ENCODE measurements around the gene ID1.

ID1 gene

DNA sequence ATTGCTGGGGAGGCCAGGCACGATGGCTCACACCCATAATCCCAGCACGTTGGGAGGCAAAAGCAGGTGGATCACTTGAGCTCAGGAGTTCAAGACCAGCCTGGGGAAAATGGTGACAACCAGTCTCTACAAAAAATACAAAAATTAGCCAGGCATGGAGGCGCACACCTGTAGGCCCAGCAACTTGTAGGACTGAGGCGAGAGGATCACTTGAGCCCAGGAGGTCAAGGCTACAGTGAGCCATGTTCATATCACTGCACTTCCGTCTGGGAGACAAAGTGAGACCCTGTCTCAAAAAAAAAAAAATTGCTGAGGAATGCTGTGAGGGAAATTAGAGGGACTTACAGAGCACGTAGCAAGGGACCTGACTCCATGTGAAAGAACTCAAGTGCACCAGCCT lies 40.8 kb upstream of the ID1 start:
- peaks cover 2% of the 10 kb centered on the region for H3K27me3 Mint-ChIP-seq (ENCODE audit: low read depth, poor library complexity)
- no peak for DNase-seq
- no peaks in the 10 kb centered on the region for H3K9me3 Mint-ChIP-seq
- H3K4me1 Mint-ChIP-seq, result peaks cover 19% of the 10 kb centered on the region
- H3K36me3 Mint-ChIP-seq (ENCODE audit: low read depth), result peaks cover 41% of the 10 kb centered on the region
- TF ChIP-seq, protein P1, sequence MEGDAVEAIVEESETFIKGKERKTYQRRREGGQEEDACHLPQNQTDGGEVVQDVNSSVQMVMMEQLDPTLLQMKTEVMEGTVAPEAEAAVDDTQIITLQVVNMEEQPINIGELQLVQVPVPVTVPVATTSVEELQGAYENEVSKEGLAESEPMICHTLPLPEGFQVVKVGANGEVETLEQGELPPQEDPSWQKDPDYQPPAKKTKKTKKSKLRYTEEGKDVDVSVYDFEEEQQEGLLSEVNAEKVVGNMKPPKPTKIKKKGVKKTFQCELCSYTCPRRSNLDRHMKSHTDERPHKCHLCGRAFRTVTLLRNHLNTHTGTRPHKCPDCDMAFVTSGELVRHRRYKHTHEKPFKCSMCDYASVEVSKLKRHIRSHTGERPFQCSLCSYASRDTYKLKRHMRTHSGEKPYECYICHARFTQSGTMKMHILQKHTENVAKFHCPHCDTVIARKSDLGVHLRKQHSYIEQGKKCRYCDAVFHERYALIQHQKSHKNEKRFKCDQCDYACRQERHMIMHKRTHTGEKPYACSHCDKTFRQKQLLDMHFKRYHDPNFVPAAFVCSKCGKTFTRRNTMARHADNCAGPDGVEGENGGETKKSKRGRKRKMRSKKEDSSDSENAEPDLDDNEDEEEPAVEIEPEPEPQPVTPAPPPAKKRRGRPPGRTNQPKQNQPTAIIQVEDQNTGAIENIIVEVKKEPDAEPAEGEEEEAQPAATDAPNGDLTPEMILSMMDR (IDR thresholded peaks at IDR 0.05), result no peak
- H3K4me3 Mint-ChIP-seq, result no peak overlapping the region
- no peak overlapping the region for H3K27ac Mint-ChIP-seq

DNA sequence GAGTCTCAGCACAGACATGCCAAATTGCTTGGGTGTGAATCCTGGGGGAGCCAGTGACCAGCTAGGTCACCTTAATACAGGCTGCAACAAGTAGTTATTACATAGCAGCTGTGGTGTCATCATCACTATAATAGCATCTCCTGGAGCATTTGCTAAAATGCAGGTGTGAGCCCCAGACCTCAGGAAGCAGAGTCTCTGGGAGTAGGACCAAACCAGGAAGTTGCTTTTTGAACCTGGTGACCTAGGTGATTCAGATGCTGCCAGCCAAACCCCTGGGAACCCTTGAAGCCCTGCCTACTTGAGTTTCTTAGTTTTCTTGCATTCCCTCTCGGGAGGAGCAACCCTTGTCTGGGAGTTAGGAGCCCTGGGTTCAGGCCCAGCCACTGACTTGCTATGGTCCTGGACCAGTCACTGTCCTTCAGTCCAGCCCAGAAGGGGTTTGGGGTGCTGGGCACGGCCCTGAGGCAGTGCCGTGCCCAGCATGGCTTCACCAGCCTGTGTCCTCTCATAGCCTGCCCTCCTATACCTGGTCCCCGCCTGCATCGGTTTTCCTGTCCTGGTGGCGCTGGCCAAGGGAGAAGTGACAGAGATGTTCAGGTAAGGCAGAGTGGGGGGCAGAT lies 39.3 kb upstream of the ID1 start:
- Mint-ChIP-seq H3K4me3 (no peak overlapping the region), H3K4me1 (peaks cover 26% of the 10 kb centered on the region), H3K27ac (no peak overlapping the region)

DNA sequence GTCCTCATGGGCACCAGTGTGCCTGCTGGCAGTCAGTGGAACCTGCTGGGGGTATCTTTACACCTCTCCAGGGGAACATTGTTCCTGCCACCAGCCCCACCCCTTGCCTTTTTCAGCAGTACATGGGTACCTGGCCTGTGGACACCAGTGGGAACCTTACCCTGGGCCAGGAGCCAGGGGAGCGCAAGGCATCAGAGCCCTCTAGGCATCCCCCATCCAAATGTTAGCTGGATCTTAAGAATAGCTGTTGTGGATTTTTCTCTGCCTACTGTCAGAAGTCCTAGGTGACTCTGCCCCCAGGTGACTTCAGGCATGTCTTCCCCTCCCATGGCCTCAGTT lies 38.8 kb upstream of the ID1 start:
- Mint-ChIP-seq H3K27ac (no peak overlapping the region), H3K4me1 (peaks cover 28% of the 10 kb centered on the region), H3K4me3 (no peak overlapping the region), H3K27me3 (ENCODE audit: low read depth, poor library complexity) (peaks cover 2% of the 10 kb centered on the region), H3K36me3 (ENCODE audit: low read depth) (peaks cover 27% of the 10 kb centered on the region), H3K9me3 (no peaks in the 10 kb centered on the region)
- TF ChIP-seq, protein P1 (IDR thresholded peaks at IDR 0.05), result no peak
- DNase-seq, result no peak

More for the DNA sequence above, 39.3 kb upstream of the ID1 start:
- TF ChIP-seq, protein P1 (IDR thresholded peaks at IDR 0.05), result no peak
- Mint-ChIP-seq H3K27me3 (ENCODE audit: low read depth, poor library complexity) (peaks cover 2% of the 10 kb centered on the region), H3K36me3 (ENCODE audit: low read depth) (peaks cover 32% of the 10 kb centered on the region), H3K9me3 (no peaks in the 10 kb centered on the region)
- DNase-seq, result no peak

DNA sequence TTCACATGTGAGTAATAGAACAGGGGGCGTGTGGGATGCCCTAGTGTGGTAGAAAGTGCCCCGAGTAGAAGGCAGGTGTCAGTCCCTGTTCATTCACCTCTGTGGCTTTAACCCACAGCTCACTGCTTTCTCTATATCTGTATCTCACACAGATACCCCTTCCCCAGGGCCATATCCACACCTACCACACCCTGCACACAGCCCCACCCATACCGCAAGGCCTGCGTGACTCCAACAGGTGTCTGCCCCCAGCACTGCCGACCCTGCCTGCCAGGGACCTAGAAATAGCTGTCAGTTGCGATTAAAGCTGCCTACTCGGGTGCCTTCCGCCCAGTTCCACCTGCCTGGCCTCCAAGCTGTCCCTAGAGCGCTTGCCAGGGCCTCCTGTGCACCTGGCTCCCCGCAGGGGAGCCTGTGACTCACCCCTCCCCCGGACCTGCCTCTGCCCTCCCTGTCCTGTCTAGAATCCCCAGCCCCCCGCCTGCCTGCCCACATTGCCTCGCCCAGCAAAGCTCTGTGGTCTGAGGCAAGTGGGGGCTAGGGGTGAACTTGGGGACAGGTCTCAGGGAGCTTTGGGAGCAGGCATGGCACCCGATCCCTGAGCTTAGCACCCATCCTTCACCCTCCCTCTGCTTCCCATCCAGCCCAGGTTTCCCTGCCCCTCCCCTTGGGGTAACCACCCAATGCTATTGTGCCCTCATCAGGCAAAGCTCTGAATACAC lies 38.3 kb upstream of the ID1 start:
- H3K27ac Mint-ChIP-seq, result peak overlapping the region; percentile 94
- TF ChIP-seq, protein P1 (IDR thresholded peaks at IDR 0.05), result no peak
- peaks cover 22% of the 10 kb centered on the region for H3K36me3 Mint-ChIP-seq (ENCODE audit: low read depth)
- H3K27me3 Mint-ChIP-seq (ENCODE audit: low read depth, poor library complexity), result peaks cover 2% of the 10 kb centered on the region
- peaks cover 33% of the 10 kb centered on the region for H3K4me1 Mint-ChIP-seq
- no peaks in the 10 kb centered on the region for H3K9me3 Mint-ChIP-seq
- H3K4me3 Mint-ChIP-seq, result no peak overlapping the region
- no peak for DNase-seq

DNA sequence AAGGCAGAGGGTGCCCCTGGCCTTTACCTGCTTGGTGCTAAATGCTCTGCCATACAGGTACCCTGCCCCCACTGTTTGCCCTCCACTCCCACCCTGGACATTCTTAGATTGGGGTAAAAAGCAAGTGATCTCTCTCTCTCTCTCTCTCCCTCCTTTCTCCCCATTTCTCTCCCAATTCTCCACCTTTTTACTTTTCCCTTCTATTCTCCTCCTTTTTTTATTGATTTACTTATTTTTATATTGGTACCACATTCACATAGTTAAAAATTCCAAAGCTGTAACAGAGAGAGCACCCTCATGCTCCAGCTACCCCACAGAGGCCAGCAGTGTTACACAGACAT lies 37.7 kb upstream of the ID1 start:
- DNase-seq, result no peak
- TF ChIP-seq, protein P1 (IDR thresholded peaks at IDR 0.05), result no peak
- Mint-ChIP-seq H3K27ac (peak overlapping the region; percentile 94), H3K27me3 (ENCODE audit: low read depth, poor library complexity) (peaks cover 2% of the 10 kb centered on the region), H3K36me3 (ENCODE audit: low read depth) (peaks cover 19% of the 10 kb centered on the region), H3K4me1 (peaks cover 39% of the 10 kb centered on the region), H3K9me3 (no peaks in the 10 kb centered on the region), H3K4me3 (no peak overlapping the region)
